ENCODE results near the gene GATB.

DNA sequence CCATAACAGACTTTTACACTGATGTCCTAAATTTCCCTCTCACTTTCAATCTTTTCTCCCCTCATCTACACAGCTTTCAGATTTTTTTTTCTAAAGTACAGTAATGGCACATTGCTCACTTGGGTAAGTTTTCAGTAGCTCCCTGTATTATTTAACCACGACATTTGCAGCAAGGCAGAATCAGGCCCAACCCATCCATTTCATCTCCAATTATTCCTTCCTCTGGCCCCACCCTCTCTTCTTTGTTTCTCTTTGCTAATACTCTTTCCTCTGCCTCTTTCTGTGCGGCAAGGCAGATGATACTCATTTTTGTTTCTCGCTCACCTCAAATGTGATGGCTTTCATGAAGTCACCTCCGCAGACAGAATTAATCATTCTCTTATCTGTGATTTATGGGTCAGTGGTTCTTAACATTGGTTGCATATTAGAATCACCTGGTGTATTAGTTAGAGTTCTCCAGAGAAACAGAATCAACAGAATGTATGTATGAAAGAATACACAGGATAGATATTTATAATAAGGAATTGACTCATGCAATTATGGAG is 43.4 kb upstream of the GATB start:
- TF ChIP-seq, protein P1, sequence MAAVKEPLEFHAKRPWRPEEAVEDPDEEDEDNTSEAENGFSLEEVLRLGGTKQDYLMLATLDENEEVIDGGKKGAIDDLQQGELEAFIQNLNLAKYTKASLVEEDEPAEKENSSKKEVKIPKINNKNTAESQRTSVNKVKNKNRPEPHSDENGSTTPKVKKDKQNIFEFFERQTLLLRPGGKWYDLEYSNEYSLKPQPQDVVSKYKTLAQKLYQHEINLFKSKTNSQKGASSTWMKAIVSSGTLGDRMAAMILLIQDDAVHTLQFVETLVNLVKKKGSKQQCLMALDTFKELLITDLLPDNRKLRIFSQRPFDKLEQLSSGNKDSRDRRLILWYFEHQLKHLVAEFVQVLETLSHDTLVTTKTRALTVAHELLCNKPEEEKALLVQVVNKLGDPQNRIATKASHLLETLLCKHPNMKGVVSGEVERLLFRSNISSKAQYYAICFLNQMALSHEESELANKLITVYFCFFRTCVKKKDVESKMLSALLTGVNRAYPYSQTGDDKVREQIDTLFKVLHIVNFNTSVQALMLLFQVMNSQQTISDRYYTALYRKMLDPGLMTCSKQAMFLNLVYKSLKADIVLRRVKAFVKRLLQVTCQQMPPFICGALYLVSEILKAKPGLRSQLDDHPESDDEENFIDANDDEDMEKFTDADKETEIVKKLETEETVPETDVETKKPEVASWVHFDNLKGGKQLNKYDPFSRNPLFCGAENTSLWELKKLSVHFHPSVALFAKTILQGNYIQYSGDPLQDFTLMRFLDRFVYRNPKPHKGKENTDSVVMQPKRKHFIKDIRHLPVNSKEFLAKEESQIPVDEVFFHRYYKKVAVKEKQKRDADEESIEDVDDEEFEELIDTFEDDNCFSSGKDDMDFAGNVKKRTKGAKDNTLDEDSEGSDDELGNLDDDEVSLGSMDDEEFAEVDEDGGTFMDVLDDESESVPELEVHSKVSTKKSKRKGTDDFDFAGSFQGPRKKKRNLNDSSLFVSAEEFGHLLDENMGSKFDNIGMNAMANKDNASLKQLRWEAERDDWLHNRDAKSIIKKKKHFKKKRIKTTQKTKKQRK (IDR thresholded peaks at IDR 0.05; ENCODE audit: low read depth, low read length) = no peak
- TF ChIP-seq POLR2A (IDR thresholded peaks at IDR 0.05; ENCODE audit: low read depth, low read length) (no peak), CTCF (IDR thresholded peaks at IDR 0.05 in 2 of 3, conservative IDR thresholded peaks at IDR 0.05 in 1 of 3; ENCODE audit: control insufficient read depth in 2 of 3, extremely low read depth in 1 of 3, insufficient read depth in 1 of 3, low read depth in 3 of 3, low read length in 3 of 3) (no peak), RAD21 (IDR thresholded peaks at IDR 0.05; ENCODE audit: insufficient read depth, low read depth, low read length) (no peak), JUND (IDR thresholded peaks at IDR 0.05; ENCODE audit: low read depth, low read length) (no peak), USF2 (IDR thresholded peaks at IDR 0.05; ENCODE audit: borderline replicate concordance, low read depth, low read length) (no peak), MYC (IDR thresholded peaks at IDR 0.05; ENCODE audit: insufficient read depth, insufficient read length, insufficient replicate concordance, low read length, severe bottlenecking) (no peak), EZH2 (IDR thresholded peaks at IDR 0.05; ENCODE audit: borderline replicate concordance, control insufficient read depth, low read depth, low read length) (no peak), REST (IDR thresholded peaks at IDR 0.05; ENCODE audit: low read depth, low read length) (no peak), HDAC2 (IDR thresholded peaks at IDR 0.05) (no peak)
- TF ChIP-seq, protein P2, sequence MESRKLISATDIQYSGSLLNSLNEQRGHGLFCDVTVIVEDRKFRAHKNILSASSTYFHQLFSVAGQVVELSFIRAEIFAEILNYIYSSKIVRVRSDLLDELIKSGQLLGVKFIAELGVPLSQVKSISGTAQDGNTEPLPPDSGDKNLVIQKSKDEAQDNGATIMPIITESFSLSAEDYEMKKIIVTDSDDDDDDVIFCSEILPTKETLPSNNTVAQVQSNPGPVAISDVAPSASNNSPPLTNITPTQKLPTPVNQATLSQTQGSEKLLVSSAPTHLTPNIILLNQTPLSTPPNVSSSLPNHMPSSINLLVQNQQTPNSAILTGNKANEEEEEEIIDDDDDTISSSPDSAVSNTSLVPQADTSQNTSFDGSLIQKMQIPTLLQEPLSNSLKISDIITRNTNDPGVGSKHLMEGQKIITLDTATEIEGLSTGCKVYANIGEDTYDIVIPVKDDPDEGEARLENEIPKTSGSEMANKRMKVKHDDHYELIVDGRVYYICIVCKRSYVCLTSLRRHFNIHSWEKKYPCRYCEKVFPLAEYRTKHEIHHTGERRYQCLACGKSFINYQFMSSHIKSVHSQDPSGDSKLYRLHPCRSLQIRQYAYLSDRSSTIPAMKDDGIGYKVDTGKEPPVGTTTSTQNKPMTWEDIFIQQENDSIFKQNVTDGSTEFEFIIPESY (IDR thresholded peaks at IDR 0.05) = no peak
- TF ChIP-seq, protein P3, sequence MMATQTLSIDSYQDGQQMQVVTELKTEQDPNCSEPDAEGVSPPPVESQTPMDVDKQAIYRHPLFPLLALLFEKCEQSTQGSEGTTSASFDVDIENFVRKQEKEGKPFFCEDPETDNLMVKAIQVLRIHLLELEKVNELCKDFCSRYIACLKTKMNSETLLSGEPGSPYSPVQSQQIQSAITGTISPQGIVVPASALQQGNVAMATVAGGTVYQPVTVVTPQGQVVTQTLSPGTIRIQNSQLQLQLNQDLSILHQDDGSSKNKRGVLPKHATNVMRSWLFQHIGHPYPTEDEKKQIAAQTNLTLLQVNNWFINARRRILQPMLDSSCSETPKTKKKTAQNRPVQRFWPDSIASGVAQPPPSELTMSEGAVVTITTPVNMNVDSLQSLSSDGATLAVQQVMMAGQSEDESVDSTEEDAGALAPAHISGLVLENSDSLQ (IDR thresholded peaks at IDR 0.05) = no peak

Measured in GM12878 (cell line).